RWPE2 (cell line): ENCODE measurements around the gene MYH15.
"Not testable (repeated sequence)": the region's sequence is repeated elsewhere in the genome, so short reads cannot be mapped to it uniquely, and the experiment has no call there.

ENCODE experiments used
- ATAC-seq: fragments of 200-7000 bp; cut with Tn5 transposase; 3 replicates; pipeline ENCODE4 v1.9.1; 2021; ENCODE audit warnings: low read depth
- DNase-seq: peaks from one replicate; pipeline ENCODE4 v3.0.0-alpha.2; 2020; ENCODE audit warnings: low spot score
- H3K27ac ChIP-seq: fragments of 450-650 bp; 2 replicates; pipeline ENCODE4 v1.5.1; 2017; ENCODE audit warnings: mild to moderate bottlenecking; ENCODE audit not compliant: poor library complexity, severe bottlenecking
- H3K27me3 ChIP-seq: fragments of 250-450 bp; sonication (Bioruptor Pico); 2 replicates; pipeline ENCODE4 v1.5.1; 2021; ENCODE audit warnings: mild to moderate bottlenecking, moderate library complexity; ENCODE audit not compliant: insufficient read depth, poor library complexity, severe bottlenecking
- H3K36me3 ChIP-seq: fragments of 250-450 bp; sonication (Bioruptor Pico); 2 replicates; pipeline ENCODE4 v1.5.1; 2020; ENCODE audit warnings: low read depth, mild to moderate bottlenecking, moderate library complexity
- H3K4me1 ChIP-seq: fragments of 250-450 bp; sonication (Bioruptor Pico); 2 replicates; pipeline ENCODE4 v1.5.1; 2021; ENCODE audit warnings: mild to moderate bottlenecking, moderate library complexity; ENCODE audit not compliant: insufficient read depth, poor library complexity, severe bottlenecking
- H3K4me3 ChIP-seq: fragments of 250-450 bp; sonication (Bioruptor Pico); 2 replicates; pipeline ENCODE4 v1.5.1; 2021; ENCODE audit warnings: mild to moderate bottlenecking, moderate library complexity; ENCODE audit not compliant: severe bottlenecking
- H3K9me3 ChIP-seq: fragments of 250-450 bp; sonication (Bioruptor Pico); 2 replicates; pipeline ENCODE4 v1.5.1; 2021; ENCODE audit warnings: mild to moderate bottlenecking, moderate library complexity; ENCODE audit not compliant: severe bottlenecking
- CTCF ChIP-seq: fragments of 450-650 bp; IDR thresholded peaks from one replicate; pipeline ENCODE4 v1.5.1; 2017; ENCODE audit warnings: mild to moderate bottlenecking, moderate library complexity; ENCODE audit not compliant: poor library complexity, severe bottlenecking

Gene MYH15

GRCh38 chr3:108380128-108380795 is 130.1 kb downstream of the MYH15 start:
- no peak for TF ChIP-seq CTCF
- Histone ChIP-seq H3K36me3 (no peaks in the 10 kb centered on the region), H3K27me3 (no peaks in the 10 kb centered on the region), H3K4me1 (no peaks in the 10 kb centered on the region), H3K4me3 (no peak overlapping the region), H3K27ac (no peak overlapping the region), H3K9me3 (no peaks in the 10 kb centered on the region)
- DNase-seq (no peak), ATAC-seq (no peak)

GRCh38 chr3:108378952-108379342 is 131.4 kb downstream of the MYH15 start:
- H3K36me3 ChIP-seq, H3K4me3 ChIP-seq, H3K27me3 ChIP-seq, H3K27ac ChIP-seq, DNase-seq, ATAC-seq, H3K4me1 ChIP-seq, H3K9me3 ChIP-seq: not testable (repeated sequence)

- no peaks in the 10 kb centered on the region for H3K4me1 ChIP-seq
- no peaks in the 10 kb centered on the region for H3K27me3 ChIP-seq
- H3K9me3 ChIP-seq, result no peaks in the 10 kb centered on the region
- ATAC-seq (no peak), DNase-seq (no peak)
- H3K36me3 ChIP-seq, result no peaks in the 10 kb centered on the region
- no peak for TF ChIP-seq CTCF
- no peak overlapping the region for H3K27ac ChIP-seq
- H3K4me3 ChIP-seq, result no peak overlapping the region
Measured at GRCh38 chr3:108378153-108378951, 132.0 kb downstream of the MYH15 start.

- no peak for TF ChIP-seq CTCF
- ATAC-seq (no peak), DNase-seq (no peak)
- Histone ChIP-seq H3K9me3 (no peaks in the 10 kb centered on the region), H3K27me3 (no peaks in the 10 kb centered on the region), H3K4me1 (no peaks in the 10 kb centered on the region), H3K4me3 (no peak overlapping the region), H3K27ac (no peak overlapping the region), H3K36me3 (no peaks in the 10 kb centered on the region)
Measured at GRCh38 chr3:108377384-108377783, 133.0 kb downstream of the MYH15 start.

GRCh38 chr3:108376026-108376425 is 134.4 kb downstream of the MYH15 start:
- Histone ChIP-seq H3K36me3 (no peaks in the 10 kb centered on the region), H3K27ac (no peak overlapping the region), H3K4me1 (no peaks in the 10 kb centered on the region), H3K27me3 (no peaks in the 10 kb centered on the region), H3K4me3 (no peak overlapping the region), H3K9me3 (no peaks in the 10 kb centered on the region)
- no peak for DNase-seq
- ATAC-seq, result no peak
- no peak for TF ChIP-seq CTCF
